HCEC 1CT (cell line): Measurements from ENCODE around the gene PPP2R1B.

ENCODE experiments used
- DNase-seq: peaks from one replicate; pipeline ENCODE4 v3.0.0-alpha.2; 2017

Gene PPP2R1B

GRCh38 chr11:111684251-111684650 is 81.9 kb downstream of the PPP2R1B start:
- DNase-seq = no peak

- DNase-seq = no peak
These were observed 82.4 kb downstream of the PPP2R1B start for GRCh38 chr11:111683806-111684205.

GRCh38 chr11:111680486-111681175 is 85.6 kb downstream of the PPP2R1B start:
- no peak for DNase-seq
